Measurements from ENCODE around the gene USP10.
"Not testable (repeated sequence)": the region's sequence is repeated elsewhere in the genome, so short reads cannot be mapped to it uniquely, and the experiment has no call there.

Gene USP10

GRCh38 chr16:84730406-84731106, 30.8 kb downstream of the USP10 start:
- peak overlapping the region; percentile 30 for H3K4me3 ChIP-seq (ENCODE audit: control insufficient read depth, low read depth, low read length)
- peak; percentile 93 for DNase-seq (ENCODE audit: low read depth)
- TF ChIP-seq CTCF (conservative IDR thresholded peaks at IDR 0.05; ENCODE audit: control insufficient read depth, insufficient read depth, low read depth, low read length): no peak

- not testable (repeated sequence) for DNase-seq (ENCODE audit: low read depth); H3K4me3 ChIP-seq (ENCODE audit: control insufficient read depth, low read depth, low read length)
Measured at GRCh38 chr16:84732332-84732673, 32.5 kb downstream of the USP10 start.

- DNase-seq (ENCODE audit: low read depth): no peak
- H3K4me3 ChIP-seq (ENCODE audit: control insufficient read depth, low read depth, low read length): no peak overlapping the region
Measured at GRCh38 chr16:84732674-84733352, 33.0 kb downstream of the USP10 start.

GRCh38 chr16:84735849-84736586, 36.2 kb downstream of the USP10 start:
- no peak for DNase-seq (ENCODE audit: low read depth)
- no peak overlapping the region for H3K4me3 ChIP-seq (ENCODE audit: control insufficient read depth, low read depth, low read length)
- no peak for TF ChIP-seq CTCF (conservative IDR thresholded peaks at IDR 0.05; ENCODE audit: control insufficient read depth, insufficient read depth, low read depth, low read length)

More at GRCh38 chr16:84732674-84733352, 33.0 kb downstream of the USP10 start:
- no peak for TF ChIP-seq CTCF (conservative IDR thresholded peaks at IDR 0.05; ENCODE audit: control insufficient read depth, insufficient read depth, low read depth, low read length)

- no peak for TF ChIP-seq CTCF (conservative IDR thresholded peaks at IDR 0.05; ENCODE audit: control insufficient read depth, insufficient read depth, low read depth, low read length)
- no peak overlapping the region for H3K4me3 ChIP-seq (ENCODE audit: control insufficient read depth, low read depth, low read length)
- DNase-seq (ENCODE audit: low read depth): no peak
Measured at GRCh38 chr16:84737192-84738011, 37.6 kb downstream of the USP10 start.

GRCh38 chr16:84738255-84739038, 38.6 kb downstream of the USP10 start:
- peak; percentile 87 for TF ChIP-seq CTCF (conservative IDR thresholded peaks at IDR 0.05; ENCODE audit: control insufficient read depth, insufficient read depth, low read depth, low read length)
- H3K4me3 ChIP-seq (ENCODE audit: control insufficient read depth, low read depth, low read length): no peak overlapping the region
- peak; percentile 80 for DNase-seq (ENCODE audit: low read depth)
